HS-5 (cell line): ENCODE results near the gene TBC1D16.
A peak's percentile ranks its signal among the peaks of the same experiment; 100 is the strongest.
"Not testable (repeated sequence)": the region's sequence is repeated elsewhere in the genome, so short reads cannot be mapped to it uniquely, and the experiment has no call there.

Experiments
- DNase-seq: peaks from one replicate; pipeline ENCODE4 v3.0.0-alpha.2; 2012; ENCODE audit warnings: low read depth

The TBC1D16 gene

DNA sequence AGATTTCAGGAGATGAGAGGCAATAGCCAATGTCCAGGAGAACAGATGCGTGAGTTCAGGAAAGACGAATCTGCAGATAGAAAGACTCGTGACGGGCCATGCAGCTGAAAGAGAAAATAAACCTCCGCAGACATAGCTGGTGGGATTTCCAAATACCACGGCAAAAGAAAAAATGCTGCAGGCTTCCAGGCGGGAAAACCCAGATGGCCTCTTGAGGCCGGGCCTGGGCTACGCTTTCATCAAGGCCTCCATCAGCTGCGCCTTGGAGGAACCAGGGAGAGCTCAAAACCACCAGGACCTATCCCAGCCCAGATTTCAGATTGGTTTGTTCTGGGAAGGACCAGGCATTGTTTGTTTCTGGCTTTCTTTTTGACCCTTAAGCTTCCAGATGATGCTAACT lies 17.4 kb upstream of the TBC1D16 start:
- DNase-seq = no peak

DNA sequence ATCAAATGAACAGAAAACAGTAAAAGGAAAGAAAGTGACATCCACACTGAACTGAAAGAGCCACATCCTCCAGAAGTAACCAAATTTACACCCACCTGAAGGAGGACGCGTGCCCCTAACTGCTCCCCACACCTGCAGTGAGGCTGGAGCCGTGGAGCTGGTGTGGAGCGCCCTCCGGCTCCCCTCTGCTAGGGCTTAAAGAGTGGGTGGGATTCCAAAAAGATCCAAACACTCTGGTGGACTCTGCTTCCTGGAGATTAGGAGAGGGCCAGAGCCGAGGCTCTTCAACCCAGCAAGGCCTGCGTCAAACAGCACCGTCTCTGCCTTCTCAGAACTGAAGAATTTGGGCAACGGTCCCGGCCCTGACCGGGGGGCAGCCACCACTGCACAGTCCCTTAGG lies 16.0 kb upstream of the TBC1D16 start:
- DNase-seq = no peak

DNA sequence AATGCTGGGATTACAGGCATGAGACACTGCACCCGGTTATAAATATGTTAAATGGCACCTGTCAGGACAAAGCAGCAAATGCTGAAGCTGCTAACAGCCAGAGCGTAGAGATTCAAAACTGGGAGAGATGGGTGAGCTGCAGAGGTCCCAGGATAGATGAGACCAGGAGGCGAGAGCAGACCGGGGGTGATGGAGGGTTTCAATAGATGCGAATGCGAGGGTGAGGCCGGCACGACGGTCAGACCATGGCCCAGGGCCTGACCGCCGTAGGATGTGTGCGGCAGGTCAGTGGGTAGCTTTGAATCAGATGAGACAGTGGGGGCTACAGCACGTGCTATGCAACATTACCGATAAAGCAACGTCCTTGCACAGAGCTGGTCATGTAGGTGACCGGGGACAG lies 15.0 kb upstream of the TBC1D16 start:
- DNase-seq = no peak

DNA sequence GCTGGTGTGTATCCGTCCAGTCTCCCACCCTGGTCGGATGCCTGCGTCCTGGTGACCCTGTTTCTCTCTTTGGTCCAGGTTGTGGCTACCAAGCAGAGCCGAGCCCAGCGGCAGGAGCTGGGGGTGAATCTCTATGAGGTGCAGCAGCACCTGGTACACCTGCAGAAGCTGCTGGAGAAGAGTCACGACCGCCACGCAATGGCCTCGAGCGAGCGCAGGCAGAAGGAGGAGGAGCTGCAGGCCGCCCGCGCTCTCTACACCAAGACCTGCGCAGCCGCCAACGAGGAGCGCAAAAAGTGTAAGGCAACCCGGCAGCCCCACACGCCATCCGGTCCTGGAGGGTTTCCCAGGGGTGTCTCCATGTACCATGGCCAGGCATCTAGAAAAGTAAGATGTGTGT lies 14.3 kb upstream of the TBC1D16 start:
- no peak for DNase-seq

DNA sequence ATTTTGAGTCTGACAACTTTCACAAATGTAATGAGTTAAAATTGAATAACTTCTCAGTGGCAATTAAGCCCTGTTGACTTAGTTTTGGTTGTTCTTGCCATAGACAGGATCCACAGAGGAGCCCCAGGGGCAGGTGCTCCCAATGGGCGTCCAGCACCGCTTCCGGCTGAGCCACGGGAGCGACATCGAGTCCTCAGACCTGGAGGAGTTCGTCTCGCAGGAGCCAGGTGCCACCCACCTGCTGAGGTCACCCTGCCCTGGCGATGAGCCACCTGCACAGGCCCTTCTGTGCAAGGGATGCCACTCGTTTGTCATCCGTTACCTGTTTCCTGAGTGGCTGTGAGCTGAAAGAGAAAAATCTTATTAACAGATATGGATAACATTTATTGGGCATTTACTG lies 11.5 kb upstream of the TBC1D16 start:
- DNase-seq = no peak

DNA sequence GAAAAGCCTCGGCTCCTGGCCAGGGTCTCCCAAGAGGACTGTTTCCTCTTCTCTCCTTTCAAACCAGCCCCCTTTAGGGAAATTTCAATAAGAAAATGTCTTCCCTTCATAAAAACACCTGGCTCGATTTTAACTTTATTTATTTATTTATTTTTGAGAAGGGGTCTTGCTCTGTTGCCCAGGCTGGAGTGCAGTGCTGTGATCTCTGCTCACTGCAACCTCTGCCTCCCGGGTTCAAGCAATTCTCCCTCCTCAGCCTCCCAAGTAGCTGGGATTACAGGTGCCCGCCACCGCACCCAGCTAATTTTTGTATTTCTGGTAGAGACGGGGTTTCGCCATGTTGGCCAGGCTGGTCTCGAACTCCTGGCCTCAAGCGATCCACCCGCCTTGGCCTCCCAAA lies 11.0 kb upstream of the TBC1D16 start:
- not testable (repeated sequence) for DNase-seq

DNA sequence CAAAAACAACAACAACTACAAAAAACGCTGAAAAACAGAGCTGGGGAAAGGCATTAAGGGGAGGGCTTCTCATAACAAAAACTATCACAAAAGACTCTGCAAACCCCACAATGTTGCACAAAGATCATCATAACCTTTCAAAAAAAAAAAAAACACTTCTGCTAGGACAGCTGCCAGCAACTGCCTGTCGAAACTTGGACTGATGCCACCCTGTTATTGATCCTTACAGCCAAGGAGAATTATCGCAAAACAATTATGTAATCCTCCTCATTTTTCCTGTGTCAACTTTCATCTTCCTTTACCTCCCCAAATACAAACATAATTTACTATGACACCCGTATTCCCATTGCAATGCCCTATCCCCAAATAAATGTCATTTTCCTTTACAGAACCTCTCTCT lies 10.0 kb upstream of the TBC1D16 start:
- DNase-seq = no peak

DNA sequence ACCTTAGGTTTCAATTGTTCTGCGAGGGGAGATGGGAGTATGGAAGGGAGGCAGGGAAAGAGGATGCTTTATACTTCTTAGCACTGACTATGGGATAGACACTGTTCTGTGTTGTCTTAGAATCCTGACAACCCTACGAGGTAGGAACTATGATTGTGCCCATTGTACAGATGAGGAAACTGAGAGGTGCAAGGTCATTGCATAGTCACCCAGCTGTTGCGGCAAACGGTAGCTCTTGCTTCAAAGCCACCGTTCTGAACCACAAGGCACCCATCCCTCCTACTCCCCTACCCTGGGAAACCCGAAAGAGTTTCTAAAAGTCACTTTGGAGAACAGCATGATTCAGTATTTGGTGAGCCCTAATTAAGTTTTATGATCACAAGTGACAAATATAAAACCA lies 8.3 kb upstream of the TBC1D16 start:
- no peak for DNase-seq

DNA sequence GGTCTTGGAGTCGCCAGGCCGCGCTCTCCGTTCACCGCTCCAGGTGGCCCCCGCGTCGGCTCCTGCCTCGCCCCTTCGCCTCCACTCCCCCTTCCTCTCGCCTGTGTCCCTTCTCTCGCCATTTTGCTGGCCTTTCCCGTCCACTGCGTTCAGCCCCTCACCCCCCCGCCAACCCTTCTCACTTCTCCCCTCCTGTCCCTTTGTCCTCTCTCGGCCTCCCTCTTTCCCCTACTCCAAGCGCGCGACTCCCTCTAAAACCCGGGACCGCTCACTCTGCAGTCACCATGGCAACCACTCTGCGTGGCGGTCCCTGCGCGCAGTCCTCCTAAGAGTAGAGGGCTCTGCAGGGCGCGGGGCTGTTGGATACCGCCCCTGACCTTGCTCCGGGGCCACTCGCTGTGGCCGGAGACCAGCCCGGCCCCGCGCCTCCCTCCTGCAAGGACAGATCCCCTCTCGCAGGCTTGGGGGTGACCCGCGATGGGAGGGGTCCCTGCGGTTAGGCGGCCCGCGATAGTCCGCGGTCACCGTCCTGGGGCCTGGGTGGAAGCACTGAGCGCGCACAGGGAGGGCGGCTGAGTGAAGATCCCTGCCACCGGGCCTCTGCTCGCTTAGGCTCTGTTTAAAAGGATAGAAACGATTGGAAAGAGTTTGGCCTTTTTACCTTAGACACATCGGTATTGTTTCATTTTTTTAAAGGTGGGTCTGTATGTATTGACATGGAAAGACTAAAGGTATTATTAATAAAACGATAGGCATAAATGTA lies 1.2 kb upstream of the TBC1D16 start:
- no peak for DNase-seq

DNA sequence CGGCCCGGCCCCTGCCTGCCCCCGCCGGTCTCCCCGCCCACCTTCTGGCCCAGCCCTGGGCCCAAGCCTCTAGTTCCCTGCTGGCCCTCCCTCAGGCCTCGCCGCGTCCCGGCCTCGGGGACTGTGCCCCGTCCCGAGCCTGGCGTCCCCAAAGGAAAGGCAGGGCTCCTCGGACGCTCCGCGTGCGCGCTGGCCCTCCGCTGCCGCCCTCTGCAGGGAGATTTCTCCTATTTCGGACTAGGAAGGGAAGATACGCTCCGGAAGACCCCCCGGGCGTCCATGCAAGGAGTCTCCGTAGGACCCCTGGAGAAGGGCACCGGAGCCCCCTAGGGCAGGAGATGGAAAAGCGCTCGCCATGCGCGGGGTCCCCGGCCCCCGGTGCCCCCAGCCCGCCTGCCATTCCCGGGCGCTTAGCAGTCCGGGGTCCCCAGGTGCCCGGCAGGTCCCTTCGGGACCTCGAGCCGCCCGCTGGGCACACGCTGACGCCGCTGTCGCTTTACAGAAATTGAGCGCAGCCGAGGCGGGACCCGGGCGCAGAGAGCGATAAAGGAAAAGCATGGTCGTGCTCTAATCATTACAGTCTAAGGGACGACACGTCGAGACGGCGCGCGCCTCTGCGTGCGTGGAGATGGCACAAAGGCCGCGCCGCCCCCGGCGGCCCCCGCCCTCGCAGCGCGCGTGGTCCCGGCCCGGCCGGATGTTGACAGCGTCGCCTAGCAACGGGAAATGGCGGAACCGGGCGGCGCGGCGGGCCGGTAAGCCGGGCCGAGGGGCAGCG lies 454 bp upstream of the TBC1D16 start, which contains the start of gene CCDC40:
Gene CCDC40 (plus strand): TSS at position 706 of the 778 bp plus-strand sequence. CDS start 21 bp downstream, at position 727.
- DNase-seq = peak; percentile 25

DNA sequence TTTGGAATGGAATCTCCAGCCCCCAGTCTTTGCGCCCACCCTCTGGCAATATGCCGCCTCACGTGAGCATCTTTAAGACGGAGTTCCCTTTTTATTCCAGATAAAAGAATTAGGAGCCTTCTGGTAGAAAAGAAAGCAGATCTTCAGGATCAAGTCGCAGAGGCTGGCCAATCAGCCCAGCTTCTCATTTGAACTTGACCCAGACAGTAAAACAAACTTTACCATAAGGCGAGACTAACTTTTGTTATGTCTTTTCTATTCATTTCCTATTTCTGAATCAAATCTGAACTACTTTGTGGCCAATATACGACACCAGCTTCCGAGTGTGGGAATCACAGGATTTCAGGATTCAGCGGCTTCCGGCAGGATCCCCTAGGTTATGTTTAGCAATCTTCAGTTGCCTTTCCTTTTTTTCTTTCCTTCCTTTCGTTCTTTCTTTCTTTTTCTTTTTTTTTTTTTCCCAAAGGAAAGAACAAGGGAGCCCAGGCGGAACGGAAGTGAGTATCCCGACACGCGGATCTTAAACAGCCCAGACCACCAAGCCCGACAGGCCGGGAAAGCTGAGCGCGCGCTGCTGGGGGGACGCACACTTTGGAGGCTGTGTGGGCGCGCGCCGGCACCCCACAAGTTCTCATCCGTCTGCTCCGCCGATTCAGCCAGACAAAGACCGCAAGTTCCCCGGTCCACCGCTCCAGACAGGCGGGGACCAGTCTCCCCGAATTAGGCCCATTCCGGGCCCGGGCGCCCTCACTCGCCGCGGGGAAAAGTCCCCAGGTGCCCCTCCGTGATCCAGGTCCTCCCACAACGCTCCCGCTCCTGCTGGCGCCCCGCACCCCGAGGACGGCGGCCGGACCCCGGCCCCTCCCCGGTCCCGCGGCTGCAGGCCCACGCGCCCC lies 633 bp downstream of the TBC1D16 start:
- DNase-seq = no peak

DNA sequence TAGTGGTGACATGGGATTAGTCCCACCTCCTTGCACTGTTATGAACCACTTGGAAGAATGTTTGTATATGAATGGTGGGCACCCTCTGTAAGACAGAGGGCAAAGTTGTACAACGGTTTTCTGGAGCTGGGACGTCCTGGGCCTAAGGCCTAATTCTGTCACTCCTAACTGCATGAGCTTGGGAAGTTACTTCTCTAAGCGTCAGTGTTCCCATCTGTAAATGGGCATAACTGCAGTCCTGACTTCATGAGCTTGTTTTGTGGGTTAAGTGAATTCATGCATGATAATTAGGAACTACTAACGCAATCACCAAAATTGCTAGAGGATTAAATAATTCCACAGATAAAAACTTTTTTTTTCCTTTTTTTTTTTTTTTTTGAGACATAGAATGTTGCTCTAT lies 1.8 kb downstream of the TBC1D16 start:
- DNase-seq = no peak

DNA sequence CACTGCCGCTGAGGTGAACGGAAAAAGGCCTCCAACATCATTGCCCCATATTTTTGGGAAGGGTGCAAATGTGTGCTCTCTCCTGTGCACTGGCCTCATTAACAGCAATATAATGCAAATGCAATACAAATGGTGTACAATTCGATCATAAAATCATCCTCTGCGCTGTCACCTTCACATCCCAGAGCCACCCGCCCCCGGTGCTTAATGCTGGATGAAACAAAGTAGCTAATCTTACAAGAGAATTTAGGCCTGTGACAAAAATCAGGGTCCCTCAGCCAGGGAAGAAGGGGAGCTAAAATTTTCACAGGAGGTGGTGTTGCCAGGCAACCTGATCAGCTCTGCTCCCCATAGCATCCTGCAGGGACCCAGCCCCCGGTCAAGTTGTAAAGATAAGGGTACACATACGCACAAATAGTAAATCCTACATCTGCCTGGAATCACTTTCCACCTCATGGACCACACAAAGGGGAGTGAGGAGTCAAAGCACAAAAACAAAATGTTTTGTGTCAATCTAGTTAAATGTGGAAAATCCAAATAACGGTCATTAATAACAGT lies 3.0 kb downstream of the TBC1D16 start:
- no peak for DNase-seq

DNA sequence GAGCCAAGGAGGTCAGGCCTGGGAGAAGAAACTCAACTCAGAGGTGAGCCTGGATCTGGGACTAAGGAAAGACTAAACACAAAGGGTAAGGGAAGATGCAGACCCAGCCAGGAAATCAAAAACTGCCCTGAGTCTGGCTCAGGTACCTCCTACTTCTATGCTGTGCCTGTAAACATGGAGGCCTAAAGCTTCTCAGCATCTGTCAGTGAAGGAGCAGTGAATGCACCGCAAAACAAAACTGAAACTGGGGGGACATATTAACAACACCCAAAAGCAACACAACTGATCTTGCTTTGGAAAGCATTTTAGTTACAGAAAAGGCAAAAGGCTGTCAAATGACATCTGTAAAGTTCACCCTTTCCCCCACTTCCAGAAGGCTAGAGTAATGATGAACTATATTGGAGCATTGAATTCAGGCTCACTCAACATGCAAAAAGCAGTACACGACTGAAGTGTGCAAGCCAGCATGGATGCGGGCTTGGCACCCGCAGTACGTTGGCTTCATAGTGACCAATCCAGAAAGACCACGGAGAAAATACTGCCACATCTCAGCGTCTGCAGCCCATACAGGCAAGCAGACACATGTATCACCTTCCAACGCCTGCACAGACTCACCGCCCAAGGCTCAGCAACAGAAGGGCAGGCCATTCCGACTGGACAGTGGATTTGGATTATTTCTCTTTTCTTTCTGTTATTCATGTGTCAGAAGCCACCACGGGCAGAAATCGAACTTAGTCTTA lies 3.8 kb downstream of the TBC1D16 start:
- no peak for DNase-seq

DNA sequence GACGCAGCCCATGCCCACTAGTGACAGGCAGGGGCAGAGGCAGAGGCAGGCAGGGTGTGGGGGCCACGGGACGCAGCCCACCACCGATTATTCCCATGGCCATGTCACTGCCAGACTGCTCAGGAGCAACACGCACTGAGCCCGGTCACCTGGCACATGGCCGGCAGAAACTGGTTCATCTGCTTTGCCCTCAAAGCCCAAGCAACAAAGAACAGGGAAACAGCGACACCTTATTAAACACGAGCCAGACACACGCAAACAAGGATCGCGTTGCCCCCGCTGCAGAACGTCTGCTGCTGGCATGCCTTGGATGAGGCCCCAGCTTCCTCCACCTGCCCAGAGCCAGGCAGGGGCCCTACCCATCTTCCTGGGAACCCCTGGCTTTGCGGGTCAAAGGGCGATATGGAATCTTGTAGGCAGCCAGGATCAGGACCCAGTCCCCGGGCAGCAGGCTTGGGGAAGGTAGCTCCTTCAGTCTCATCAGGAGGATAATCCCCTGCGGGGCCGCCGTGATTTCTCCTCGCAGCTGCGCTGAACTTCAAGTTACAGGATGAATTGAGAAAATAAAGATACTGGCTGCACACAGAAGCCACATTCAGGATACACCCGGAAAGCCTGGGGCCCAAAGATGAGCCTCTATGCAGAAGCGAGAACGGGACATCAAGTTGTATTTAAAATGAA lies 4.8 kb downstream of the TBC1D16 start:
- DNase-seq = no peak

DNA sequence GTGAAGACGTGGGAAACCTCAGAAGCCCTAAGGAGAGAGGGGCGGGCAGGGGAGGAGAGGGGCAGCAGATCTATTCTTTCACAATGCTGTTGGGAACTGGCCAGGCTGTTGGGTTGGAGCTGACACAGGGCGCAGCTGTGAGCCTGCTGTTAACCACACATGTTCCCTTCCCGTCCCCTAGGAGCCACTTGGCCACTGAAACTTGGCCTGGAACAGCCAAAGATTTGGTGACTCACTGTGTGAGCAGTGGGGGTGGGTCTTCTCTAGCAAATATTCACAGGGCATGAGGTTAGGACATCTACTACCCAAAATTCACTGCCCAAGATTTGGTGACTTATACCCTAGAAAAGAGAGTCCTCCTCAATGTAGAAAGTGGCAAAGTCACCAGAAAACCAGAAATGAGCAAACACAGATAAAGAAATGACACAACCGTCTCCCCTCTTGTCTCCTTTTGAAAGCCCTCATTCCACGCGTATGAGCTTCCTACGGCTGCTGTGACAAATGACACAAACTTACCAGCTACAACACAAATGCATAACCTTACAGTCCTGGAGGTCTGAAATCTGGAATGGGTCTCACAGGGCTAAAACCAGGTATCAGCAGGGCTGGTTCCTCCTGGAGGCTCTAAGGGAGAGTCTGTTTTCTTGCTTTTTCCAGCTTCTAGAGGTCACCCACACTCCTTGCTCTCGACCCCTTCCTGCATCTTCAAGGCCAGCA lies 6.3 kb downstream of the TBC1D16 start:
- no peak for DNase-seq

DNA sequence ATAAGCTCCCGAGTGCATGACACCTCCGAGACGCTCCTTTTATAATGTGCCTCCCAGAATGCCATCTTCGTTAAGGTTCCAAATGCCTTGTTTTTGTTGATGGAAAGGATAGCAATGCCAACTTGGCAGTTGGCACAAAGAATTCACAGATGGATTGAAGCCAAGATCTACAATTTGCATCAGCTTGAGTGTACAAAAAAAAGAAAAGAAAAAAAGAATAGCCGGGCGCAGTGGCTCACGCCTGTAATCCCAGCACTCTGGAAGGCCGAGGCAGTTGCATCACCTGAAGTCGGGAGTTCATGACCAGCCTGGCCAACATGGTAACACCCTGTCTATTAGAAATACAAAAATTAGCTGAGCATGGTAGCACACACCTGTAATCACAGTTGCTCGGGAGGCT lies 7.6 kb downstream of the TBC1D16 start:
- no peak for DNase-seq

DNA sequence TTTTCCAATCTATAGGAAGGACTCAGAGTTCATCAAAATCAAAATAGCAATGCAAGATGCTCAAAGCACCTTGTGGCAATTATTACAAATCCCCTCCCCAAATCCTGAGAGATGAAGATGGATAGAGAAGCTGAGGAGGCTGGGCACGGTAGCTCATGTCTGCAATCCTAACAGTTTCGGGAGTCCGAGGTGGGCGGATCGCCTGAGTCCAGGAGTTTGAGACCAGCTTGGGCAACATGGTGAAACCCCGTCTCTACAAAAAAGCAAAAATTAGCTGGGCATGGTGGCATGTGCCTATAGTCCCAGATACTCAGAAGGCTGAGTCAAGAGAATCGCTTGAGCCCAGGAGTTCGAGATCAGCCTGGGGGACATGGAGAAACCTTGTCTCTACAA lies 8.6 kb downstream of the TBC1D16 start:
- no peak for DNase-seq

DNA sequence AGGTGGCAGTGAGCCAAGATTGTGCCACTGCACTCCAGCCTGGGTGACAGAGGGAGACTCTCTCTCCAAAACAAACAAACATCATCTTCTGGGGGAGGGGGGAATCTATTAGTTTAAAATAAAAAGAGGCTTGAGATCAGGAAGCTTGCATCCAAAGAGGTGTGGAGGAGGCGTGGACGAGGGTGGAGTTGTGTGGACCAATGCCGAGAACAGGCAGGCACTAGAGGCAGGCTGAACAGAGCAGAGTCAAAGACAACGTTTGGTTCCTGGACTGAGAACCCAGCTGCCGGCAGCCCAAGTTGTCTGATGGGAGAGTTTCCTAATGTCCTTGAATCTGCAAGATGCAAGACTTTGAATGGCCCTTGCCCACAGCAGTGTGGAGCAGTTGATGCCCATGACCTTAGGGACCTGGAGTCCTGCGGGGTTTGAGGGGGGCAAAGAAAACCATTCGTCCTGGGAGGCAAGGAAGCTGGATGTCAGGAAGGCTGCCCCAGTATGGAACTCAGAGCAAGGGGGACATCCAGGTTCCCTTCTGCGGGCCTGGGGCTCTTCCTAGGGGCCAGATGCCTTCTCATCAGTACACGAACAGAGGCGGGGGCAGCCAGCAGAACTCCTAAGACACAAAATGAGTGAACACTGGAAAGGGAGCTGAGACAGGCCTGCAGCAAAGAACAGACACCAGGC lies 9.2 kb downstream of the TBC1D16 start:
- no peak for DNase-seq

DNA sequence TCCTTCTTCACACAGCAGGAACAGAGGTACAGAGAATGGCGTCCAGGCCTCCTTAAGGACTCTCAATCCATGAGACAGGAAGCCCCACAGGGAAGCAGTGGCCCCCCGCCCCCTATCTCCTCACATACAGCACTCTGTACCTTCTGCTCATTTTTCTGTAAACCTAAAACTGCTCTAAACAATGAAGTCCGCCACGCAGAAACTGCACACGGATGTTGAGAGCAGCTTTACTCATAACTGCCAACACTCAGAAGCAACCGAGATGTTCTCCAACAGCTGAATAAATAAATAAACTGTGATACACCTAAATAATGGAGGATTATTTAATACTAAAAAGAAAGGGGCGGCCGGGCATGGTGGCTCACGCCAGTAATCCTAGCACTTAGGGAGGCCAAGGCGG lies 9.9 kb downstream of the TBC1D16 start:
- no peak for DNase-seq
